ENCODE measurements around the gene RAB20. TPM values are rescaled to one million over a fixed set of nuclear protein-coding genes. Genes with fewer than 3 reads are reported as not detected.
A peak's percentile ranks its signal among the peaks of the same experiment; 100 is the strongest.
"Not testable (repeated sequence)": the region's sequence is repeated elsewhere in the genome, so short reads cannot be mapped to it uniquely, and the experiment has no call there.

The RAB20 gene
- total RNA-seq, 4 donors from 2014 or later = 3.9 to 9.1 (median 6.2) TPM

DNA sequence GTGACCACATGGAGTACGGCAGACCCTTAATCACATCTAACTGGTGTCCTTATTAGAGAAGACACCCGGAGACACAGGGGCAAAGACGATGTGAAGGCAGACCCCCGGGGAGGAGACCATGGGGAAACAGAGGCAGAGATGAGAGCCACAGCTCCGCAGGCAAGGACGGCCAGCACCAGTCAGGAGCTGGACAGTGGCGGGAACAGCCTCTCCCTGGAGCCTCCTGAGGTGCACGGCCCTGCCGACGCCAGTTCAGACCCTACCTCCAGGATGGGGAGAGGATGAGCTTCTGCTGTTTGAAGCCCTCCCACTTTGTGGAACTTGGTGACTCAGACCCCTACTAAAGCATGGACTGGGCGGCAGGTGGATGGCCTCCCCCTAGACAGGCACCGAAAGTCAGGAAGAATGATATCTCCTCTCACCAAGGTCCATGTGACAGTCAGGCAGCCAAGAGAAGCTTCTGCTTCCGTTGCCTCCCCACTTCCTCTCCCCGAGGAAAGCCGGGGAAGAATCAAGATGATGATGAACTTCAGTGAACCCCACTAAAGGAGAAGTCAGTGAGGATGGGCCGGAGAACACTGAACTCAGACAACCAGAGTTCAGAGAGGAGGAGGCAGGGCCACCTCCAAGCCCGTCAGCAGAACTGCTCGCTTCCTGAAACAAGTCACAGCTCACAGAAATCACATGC, 25.4 kb downstream of the RAB20 start:
- 69 to 78% methylated on average over 18 of the region's 18 CpGs for WGBS, 2 donors
- H3K4me3 ChIP-seq (ENCODE audit: low read depth, poor library complexity, severe bottlenecking) = no peak overlapping the region
- TF ChIP-seq, protein P1, sequence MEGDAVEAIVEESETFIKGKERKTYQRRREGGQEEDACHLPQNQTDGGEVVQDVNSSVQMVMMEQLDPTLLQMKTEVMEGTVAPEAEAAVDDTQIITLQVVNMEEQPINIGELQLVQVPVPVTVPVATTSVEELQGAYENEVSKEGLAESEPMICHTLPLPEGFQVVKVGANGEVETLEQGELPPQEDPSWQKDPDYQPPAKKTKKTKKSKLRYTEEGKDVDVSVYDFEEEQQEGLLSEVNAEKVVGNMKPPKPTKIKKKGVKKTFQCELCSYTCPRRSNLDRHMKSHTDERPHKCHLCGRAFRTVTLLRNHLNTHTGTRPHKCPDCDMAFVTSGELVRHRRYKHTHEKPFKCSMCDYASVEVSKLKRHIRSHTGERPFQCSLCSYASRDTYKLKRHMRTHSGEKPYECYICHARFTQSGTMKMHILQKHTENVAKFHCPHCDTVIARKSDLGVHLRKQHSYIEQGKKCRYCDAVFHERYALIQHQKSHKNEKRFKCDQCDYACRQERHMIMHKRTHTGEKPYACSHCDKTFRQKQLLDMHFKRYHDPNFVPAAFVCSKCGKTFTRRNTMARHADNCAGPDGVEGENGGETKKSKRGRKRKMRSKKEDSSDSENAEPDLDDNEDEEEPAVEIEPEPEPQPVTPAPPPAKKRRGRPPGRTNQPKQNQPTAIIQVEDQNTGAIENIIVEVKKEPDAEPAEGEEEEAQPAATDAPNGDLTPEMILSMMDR (IDR thresholded peaks at IDR 0.05) = no peak
- TF ChIP-seq POLR2A (IDR thresholded peaks at IDR 0.05) = no peak
- intact Hi-C loops (cut with DNase I; ENCODE audit: low total_unique reads) = no loop called here
- DNase-seq (ENCODE audit: low spot score in 2 of 2) = peak in 1 of 2 donors; percentile 68

DNA sequence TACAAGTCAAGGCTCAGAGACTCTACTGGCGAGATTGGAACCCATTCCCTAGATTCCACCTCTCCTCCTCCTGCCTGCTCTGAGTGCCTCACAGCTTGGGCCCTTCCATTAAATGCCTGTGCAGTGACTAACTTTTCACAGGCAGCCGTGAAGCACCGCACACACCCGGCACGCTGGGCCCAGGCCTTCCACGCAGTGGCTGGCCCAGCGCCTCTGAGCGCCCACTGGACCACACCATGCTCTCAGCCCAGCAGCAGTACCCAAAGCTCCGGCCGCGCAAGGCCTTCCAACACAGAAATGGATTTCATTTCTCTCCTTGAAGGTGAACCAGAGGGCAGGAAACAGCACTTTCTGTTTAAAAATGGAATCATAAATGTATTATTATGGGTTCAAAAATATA, 26.0 kb downstream of the RAB20 start:
- no peak for DNase-seq (ENCODE audit: low spot score in 2 of 2)
- WGBS, 2 donors = 97% methylated on average over 11 of the region's 11 CpGs
- TF ChIP-seq, protein P1 (IDR thresholded peaks at IDR 0.05) = no peak
- no peak for TF ChIP-seq POLR2A (IDR thresholded peaks at IDR 0.05)
- no peak overlapping the region for H3K4me3 ChIP-seq (ENCODE audit: low read depth, poor library complexity, severe bottlenecking)
- intact Hi-C loops (cut with DNase I; ENCODE audit: low total_unique reads) = no loop called here

DNA sequence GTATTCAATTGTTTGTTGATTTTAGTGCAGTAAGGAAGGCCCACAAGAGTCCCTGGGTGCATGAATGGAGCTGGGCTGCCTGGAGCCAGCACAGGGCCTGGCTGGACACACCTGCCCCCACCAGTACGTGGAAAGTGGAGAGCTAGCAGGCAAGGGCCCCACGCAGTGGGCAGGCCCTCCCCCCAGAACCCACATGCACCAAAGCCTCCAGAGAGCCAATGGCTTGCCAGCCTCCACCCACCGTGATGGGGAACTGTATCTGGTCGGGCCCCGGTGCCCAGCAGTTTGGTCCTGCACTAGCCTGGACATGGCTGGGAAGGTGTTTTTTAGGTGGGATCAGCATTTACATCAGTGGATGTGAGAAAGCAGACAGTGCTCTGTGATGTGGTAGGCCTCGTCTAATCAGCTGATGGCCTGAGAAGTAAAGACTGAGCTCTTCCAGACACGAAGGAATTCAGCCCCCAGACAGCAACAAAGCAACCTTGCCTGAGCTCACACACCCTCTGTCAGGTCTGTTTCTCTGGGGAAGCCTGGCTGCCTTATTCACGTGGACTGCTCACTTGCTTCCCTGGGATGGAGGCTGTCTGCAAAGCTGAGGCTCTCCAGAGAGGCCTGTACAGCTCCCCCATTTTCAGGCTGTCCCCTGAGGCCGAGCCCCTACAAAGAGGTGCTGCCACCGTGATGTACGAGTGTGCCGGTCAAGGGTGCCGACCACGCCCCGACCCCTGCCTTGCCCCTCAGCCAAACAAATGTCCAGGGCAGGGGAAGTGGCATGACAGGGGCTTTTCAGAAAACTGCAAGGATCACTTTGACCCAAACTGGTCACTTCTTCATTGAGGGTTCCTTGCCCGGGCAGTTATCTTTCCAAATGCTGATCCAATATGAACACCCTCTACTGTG, 27.5 kb downstream of the RAB20 start:
- DNase-seq (ENCODE audit: low spot score in 2 of 2) = no peak
- TF ChIP-seq, protein P1 (IDR thresholded peaks at IDR 0.05) = no peak
- no peak for TF ChIP-seq POLR2A (IDR thresholded peaks at IDR 0.05)
- intact Hi-C loops (cut with DNase I; ENCODE audit: low total_unique reads) = no loop called here
- no peak overlapping the region for H3K4me3 ChIP-seq (ENCODE audit: low read depth, poor library complexity, severe bottlenecking)
- WGBS, 2 donors = 84 to 89% methylated on average over 15 to 16 of the region's 16 CpGs

DNA sequence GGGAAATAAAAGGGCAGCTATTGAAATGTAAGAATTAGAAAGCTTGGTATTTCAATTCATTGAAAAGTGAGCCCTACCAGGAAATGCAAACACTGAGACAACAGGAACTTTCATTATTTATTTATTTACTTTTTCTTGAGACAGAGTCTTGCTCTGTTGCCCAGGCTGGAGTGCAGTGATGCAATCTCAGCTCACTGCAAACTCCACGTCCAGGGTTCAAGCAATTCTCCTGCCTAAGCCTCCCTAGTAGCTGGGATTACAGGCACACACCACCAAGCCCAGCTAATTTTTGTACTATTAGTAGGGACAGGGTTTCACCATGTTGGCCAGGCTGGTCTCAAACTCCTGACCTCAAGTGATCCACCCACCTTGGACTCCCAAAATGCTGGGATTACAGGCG, 29.3 kb downstream of the RAB20 start:
- H3K4me3 ChIP-seq (ENCODE audit: low read depth, poor library complexity, severe bottlenecking); DNase-seq (ENCODE audit: low spot score in 2 of 2); intact Hi-C loops (cut with DNase I; ENCODE audit: low total_unique reads): not testable (repeated sequence)
- WGBS, 2 donors = 68 to 79% methylated on average over 2 of the region's 2 CpGs

DNA sequence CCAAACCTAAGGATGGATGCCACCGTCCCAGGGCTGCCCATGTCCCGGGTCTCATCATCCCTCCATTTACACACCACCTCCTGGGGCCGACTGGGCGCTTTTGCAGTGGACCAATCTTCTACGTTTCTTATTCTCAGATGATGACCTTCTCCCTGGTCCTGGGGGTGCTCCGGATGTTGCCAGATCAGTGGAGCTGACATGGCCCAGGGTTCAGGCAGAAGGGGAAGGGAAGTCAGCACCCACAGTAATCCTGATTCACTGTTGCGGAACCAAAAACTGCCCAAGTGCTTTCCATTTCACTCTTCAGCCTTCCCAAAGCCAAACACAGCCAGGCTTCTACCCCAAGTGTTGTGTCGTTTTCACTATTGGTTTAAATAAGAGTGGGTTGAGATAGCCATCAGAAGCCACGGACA, 29.8 kb downstream of the RAB20 start:
- intact Hi-C loops (cut with DNase I; ENCODE audit: low total_unique reads) = no loop called here
- DNase-seq (ENCODE audit: low spot score in 2 of 2) = no peak
- WGBS, 2 donors = 81 to 86% methylated on average over 9 of the region's 9 CpGs
- H3K4me3 ChIP-seq (ENCODE audit: low read depth, poor library complexity, severe bottlenecking) = no peak overlapping the region
- no peak for TF ChIP-seq POLR2A (IDR thresholded peaks at IDR 0.05)
- TF ChIP-seq, protein P1 (IDR thresholded peaks at IDR 0.05) = no peak

DNA sequence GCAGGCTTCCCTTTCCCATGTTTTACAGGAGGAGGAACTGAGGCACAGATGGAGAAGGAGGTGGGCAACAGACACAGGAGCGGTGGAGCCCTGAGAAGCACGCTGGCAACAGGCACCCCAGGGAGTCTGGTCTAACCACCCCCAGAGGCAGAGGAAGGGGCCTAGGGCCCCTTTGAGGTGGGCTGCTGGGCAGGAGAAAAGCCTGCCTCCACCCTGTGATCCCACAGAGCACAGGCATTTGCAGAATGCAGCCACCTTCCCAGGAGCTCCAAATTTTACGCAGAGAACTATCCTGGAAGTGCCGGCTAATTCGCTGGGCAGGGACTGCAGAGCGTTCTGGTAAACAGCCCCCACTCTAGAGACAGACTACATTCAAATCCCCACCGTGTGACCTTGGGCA, 30.4 kb downstream of the RAB20 start:
- intact Hi-C loops (cut with DNase I; ENCODE audit: low total_unique reads) = no loop called here
- DNase-seq (ENCODE audit: low spot score in 2 of 2) = no peak
- 92 to 93% methylated on average over 7 of the region's 7 CpGs for WGBS, 2 donors
- no peak overlapping the region for H3K4me3 ChIP-seq (ENCODE audit: low read depth, poor library complexity, severe bottlenecking)
- TF ChIP-seq POLR2A (IDR thresholded peaks at IDR 0.05) = no peak
- TF ChIP-seq, protein P1 (IDR thresholded peaks at IDR 0.05) = no peak

Data from lower leg skin (tissue), 4 donors.